ENCODE data around the gene EIPR1.

DNA sequence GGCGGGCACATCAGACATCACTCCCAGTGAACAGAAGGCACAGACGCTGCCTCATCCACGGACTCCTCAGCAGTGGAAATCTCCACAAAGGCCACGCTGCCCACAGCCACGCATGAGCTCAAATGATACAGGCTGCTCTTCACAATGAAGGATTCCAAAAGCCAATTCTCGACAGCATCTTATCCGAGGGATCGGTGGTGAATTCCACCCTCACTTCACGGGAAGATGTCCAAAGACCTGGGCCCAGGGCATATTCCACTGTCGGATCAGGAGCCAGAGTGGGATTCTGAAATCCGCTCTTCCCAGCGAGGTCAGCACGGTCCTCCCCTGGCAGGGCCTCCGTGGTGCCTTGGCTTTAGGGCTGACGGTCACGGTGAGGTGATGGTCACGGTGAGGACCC lies 55.8 kb downstream of the EIPR1 start:
- TF ChIP-seq CTCF (conservative IDR thresholded peaks at IDR 0.05 in 1 of 2, IDR thresholded peaks at IDR 0.05 in 1 of 2; ENCODE audit: extremely low read depth in 1 of 2, insufficient read depth in 1 of 2, low read depth in 1 of 2, low read length in 2 of 2) (no peak), EZH2 (IDR thresholded peaks at IDR 0.05; ENCODE audit: borderline replicate concordance, low read length) (no peak)

All from mammary epithelial cell (primary cell).